ENCODE results near the gene ATP5F1D. TPM values are rescaled to one million over a fixed set of nuclear protein-coding genes. Genes with fewer than 3 reads are reported as not detected.

Gene ATP5F1D
- total and polyA plus RNA-seq, 2 of the 13 experiments (the other 11 are each of a cell fraction or from before 2014, with no cell fraction given): 39.4 to 78.7 TPM

- TF ChIP-seq ZFP90 (CRISPR knock-in tag; IDR thresholded peaks at IDR 0.05; ENCODE audit: borderline replicate concordance) (no peak), MAZ (IDR thresholded peaks at IDR 0.05; ENCODE audit: borderline replicate concordance, low read depth, low read length) (peak; percentile 47; the same call in 1 of the 2 replicates), MAZ (CRISPR knock-in tag; IDR thresholded peaks at IDR 0.05; ENCODE audit: low read depth) (no peak; the same call in 1 of the 2 replicates), ZHX2 (IDR thresholded peaks at IDR 0.05; ENCODE audit: low read depth) (no peak), ZHX2 (CRISPR knock-in tag; IDR thresholded peaks at IDR 0.05; ENCODE audit: borderline replicate concordance) (no peak), ZNF878 (CRISPR knock-in tag; IDR thresholded peaks at IDR 0.05) (no peak), WIZ (CRISPR knock-in tag; IDR thresholded peaks at IDR 0.05) (no peak), ZNF589 (CRISPR knock-in tag; conservative IDR thresholded peaks at IDR 0.05) (no peak), ELF4 (CRISPR knock-in tag; IDR thresholded peaks at IDR 0.05; ENCODE audit: borderline replicate concordance) (no peak), FOXJ3 (CRISPR knock-in tag; IDR thresholded peaks at IDR 0.05; ENCODE audit: borderline replicate concordance) (no peak), ZNF646 (CRISPR knock-in tag; IDR thresholded peaks at IDR 0.05) (no peak), NFYB (CRISPR knock-in tag; IDR thresholded peaks at IDR 0.05) (no peak), ZNF30 (CRISPR knock-in tag; IDR thresholded peaks at IDR 0.05) (no peak)
Observed at GRCh38 chr19:1250437-1251260, 9.1 kb downstream of the ATP5F1D start (continued).

Measured in HepG2 (cell line).